Erythroblast (primary cell): Measurements from ENCODE around the gene GTF3C1.

ENCODE experiments used
- GATA1 ChIP-seq: IDR thresholded peaks from 2 replicates; pipeline ENCODE4 v1.6.1; 2011; ENCODE audit warnings: low read depth, mild to moderate bottlenecking, control low read depth, low read length, moderate library complexity
- POLR2A ChIP-seq: IDR thresholded peaks from 2 replicates; pipeline ENCODE4 v1.6.1; 2011; ENCODE audit warnings: mild to moderate bottlenecking, low read length

DNA sequence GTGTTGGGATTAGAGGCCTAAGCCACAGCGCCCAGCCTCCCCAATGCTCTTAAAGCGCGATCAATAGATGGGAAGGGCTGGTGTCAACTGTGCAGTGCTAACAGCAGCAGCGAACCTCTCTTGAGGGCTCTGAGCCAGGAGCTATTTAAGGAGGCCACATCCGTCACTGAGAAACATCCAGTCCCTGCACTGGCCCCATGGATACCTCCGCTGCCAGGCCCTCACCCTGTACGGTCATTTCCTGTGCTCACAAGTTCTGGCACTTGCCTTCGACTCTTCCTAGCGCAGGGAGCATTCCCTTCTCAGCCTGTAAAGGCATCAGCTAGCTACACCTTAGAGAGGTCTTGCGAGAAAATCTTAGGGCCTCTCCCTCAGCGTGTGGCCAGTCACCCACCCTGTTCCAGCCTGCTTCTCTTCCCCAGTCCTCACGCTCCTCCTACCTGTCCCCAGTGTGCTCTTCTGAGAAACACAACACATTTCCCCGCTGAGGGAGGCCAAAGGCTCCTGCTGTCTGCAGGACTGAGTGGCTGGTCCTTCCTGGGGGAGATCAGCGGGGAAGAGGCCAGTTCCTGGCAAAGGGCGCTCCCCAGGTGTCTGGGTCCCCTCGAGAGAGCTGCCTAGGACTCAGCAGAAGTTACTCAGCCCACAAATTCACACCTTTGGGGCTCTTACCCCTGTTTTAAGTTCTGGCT is 28.6 kb downstream of the GTF3C1 start:
- TF ChIP-seq POLR2A (no peak), GATA1 (no peak)
